Tibial nerve (tissue), 4 donors: Measurements from ENCODE around the gene PUS7. TPM values are rescaled to one million over a fixed set of nuclear protein-coding genes. Genes with fewer than 3 reads are reported as not detected.

ENCODE experiments used
- DNase-seq, 2 donors: peaks; one replicate each; pipeline ENCODE4 v3.0.0-alpha.2; 2019; ENCODE audit warnings: low spot score in 2 of 2
- H3K27ac ChIP-seq, 4 donors: fragments of 200-600 bp; sonication (generic) in 3 of 4; one replicate each; pipeline ENCODE4 v1.5.1; 2017 to 2019; ENCODE audit warnings: mild to moderate bottlenecking in 1 of 4
- H3K27me3 ChIP-seq, 2 donors: fragments of 200-600 bp; sonication (generic) in 1 of 2; one replicate each; pipeline versions ENCODE4 v1.5.1 to v1.6.0; 2017 to 2019
- H3K36me3 ChIP-seq, 3 donors: fragments of 200-600 bp; sonication (generic); one replicate each; pipeline ENCODE4 v1.5.1; 2018 to 2019
- H3K4me1 ChIP-seq, 4 donors: fragments of 200-600 bp; sonication (generic) in 3 of 4; one replicate each; pipeline ENCODE4 v1.5.1; 2017 to 2019
- H3K4me3 ChIP-seq, 4 donors: fragments of 200-600 bp; sonication (generic) in 3 of 4; one replicate each; pipeline ENCODE4 v1.5.1; 2017 to 2019; ENCODE audit warnings: mild to moderate bottlenecking in 1 of 4, moderate library complexity in 1 of 4
- H3K9me3 ChIP-seq, 4 donors: fragments of 200-600 bp; sonication (generic) in 3 of 4; one replicate each; pipeline ENCODE4 v1.5.1; 2017 to 2019
- EP300 ChIP-seq, 2 donors: sonication (generic); formaldehyde crosslinking; IDR thresholded peaks; one replicate each; pipeline ENCODE4 v1.6.1; 2017; ENCODE audit warnings: antibody characterized with exemption in 2 of 2, mild to moderate bottlenecking in 1 of 2
- POLR2A ChIP-seq, 2 donors: fragments of 450-650 bp; IDR thresholded peaks; one replicate each; pipeline ENCODE4 v1.6.1; 2017; ENCODE audit warnings: antibody characterized with exemption in 2 of 2, mild to moderate bottlenecking in 2 of 2, moderate library complexity in 2 of 2
- WGBS, 2 donors: methylation state at CpG; one replicate each; pipeline ENCODE4 v1.1.5; 2018; 5-methylcytosine and 5-hydroxymethylcytosine counted together
- total RNA-seq, 4 donors: library from RNA; depleted of rRNA; stranded (reverse); fragments of >200 nt; gene quantifications; one replicate each; pipeline ENCODE4 v1.1.0, GENCODE V29; 2016
- TF ChIP-seq, protein P1 (sequence below), 5 experiments: fragments of 200-600 bp in 3 of 5; fragments of 450-650 bp in 2 of 5; sonication (generic) in 3 of 5; IDR thresholded peaks; one replicate each; pipeline ENCODE4 v1.5.1; 2016 to 2019; ENCODE audit warnings: antibody characterized with exemption in 5 of 5, mild to moderate bottlenecking in 3 of 5, moderate library complexity in 2 of 5

PUS7 gene
- total RNA-seq, 4 donors from 2014 or later = 7.9 to 15.9 (median 15.4) TPM

DNA sequence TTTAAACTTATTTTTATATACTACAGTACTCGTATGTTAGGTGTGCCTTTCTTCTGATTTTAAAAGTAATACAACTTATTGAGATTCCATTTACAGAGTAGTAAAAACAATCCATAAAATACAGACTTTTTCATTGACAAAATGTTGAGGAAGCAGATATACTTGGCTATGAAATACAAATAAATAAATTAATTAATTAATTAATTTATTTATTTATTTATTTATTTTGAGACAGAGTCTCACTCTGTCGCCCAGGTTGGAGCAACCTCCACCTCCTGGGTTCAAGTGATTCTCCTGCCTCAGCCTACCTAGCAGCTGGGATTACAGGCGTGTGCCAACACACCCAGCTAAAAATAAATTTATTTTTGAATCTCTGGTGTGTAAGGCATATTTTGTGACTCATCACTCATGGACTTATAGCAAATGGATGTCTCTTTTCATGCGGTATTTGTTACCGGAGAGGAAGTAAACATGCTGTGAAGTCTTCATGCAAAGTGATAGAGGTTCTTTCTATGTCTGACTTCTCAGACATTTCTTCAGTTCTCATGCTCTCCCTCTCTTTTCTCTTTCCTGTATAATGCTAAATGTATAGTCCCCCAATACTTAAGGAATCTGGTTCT, 113.2 kb downstream of the PUS7 start:
- no peak overlapping the region for H3K27ac ChIP-seq
- WGBS, 2 donors = 91 to 94% methylated on average over 5 of the region's 5 CpGs

More for the DNA sequence above, 113.2 kb downstream of the PUS7 start:
- Histone ChIP-seq H3K4me3 (no peak overlapping the region), H3K4me1 (no peaks in the 10 kb centered on the region), H3K27me3 (no peaks in the 10 kb centered on the region), H3K9me3 (no peaks in the 10 kb centered on the region), H3K36me3 (no peaks in the 10 kb centered on the region)
- no peak for DNase-seq
- TF ChIP-seq EP300 (IDR thresholded peaks at IDR 0.05) (no peak), POLR2A (IDR thresholded peaks at IDR 0.05) (no peak)
- TF ChIP-seq, protein P1, sequence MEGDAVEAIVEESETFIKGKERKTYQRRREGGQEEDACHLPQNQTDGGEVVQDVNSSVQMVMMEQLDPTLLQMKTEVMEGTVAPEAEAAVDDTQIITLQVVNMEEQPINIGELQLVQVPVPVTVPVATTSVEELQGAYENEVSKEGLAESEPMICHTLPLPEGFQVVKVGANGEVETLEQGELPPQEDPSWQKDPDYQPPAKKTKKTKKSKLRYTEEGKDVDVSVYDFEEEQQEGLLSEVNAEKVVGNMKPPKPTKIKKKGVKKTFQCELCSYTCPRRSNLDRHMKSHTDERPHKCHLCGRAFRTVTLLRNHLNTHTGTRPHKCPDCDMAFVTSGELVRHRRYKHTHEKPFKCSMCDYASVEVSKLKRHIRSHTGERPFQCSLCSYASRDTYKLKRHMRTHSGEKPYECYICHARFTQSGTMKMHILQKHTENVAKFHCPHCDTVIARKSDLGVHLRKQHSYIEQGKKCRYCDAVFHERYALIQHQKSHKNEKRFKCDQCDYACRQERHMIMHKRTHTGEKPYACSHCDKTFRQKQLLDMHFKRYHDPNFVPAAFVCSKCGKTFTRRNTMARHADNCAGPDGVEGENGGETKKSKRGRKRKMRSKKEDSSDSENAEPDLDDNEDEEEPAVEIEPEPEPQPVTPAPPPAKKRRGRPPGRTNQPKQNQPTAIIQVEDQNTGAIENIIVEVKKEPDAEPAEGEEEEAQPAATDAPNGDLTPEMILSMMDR (IDR thresholded peaks at IDR 0.05) = no peak

Other genes starting within 250 kb of the PUS7 start
- 10 to 100 TPM; 54.1 to 94.4 (median 61.9) TPM for gene SRPK2, start 133.3 kb downstream of the PUS7 start, total RNA-seq
- gene RINT1, start 9.9 kb upstream of the PUS7 start, total RNA-seq = 10 to 100 TPM; 12.9 to 18.2 (median 14.6) TPM
- not detected for gene EFCAB10, start 59.2 kb upstream of the PUS7 start, total RNA-seq